Dedifferentiated amniotic fluid mesenchymal stem cell (primary cell): ENCODE data around the gene ZBTB5.
"Not testable (repeated sequence)": the region's sequence is repeated elsewhere in the genome, so short reads cannot be mapped to it uniquely, and the experiment has no call there.

Source experiments
- DNase-seq: peaks from one replicate; pipeline ENCODE4 v3.0.0-alpha.2; 2016; ENCODE audit errors: extremely low spot score

ZBTB5 gene

DNA sequence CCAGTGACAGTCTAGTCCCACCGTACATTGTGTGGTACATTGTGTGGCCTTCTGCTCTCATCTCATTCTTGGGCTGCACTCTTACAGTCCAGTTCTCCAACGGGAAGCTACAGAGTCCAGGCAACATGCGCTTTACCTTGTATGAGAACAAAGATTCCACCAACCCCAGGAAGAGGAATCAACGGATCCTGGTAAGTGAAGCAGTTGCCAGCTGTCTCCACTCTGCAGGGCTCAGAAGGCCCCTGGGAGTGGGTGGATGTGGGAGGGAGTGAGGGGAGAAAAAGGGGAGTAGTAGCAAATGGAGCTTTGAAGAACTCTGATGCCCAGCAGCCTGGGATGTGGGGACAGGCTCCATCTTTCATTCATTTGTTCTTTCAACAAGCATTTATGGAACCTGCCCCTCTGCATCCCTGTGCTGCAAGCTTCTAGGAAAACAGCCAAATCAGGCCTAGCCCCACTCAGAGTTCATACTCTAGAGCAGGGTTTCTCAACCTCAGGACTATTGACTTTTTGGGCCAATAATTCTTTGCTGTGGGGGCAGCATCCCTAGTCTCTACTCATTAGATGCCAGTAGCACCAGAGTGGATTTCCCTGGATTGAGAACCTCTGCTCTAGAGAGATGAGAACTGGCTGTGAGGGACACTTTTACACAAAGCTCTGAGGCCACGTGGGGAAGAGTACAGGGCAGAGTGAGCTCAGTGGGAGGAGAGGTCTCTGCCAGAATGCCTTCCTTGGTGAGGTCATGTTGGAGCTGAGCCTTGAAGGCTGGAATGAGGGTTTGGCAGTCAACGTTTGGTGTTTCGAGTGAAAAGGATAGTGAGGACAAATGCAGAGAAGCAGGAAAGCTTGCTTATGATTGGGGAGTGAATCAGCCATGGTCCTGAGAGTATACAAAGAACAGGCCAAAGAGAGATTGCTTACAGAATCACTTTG lies 21.6 kb upstream of the ZBTB5 start:
- peak; percentile 94 for DNase-seq

DNA sequence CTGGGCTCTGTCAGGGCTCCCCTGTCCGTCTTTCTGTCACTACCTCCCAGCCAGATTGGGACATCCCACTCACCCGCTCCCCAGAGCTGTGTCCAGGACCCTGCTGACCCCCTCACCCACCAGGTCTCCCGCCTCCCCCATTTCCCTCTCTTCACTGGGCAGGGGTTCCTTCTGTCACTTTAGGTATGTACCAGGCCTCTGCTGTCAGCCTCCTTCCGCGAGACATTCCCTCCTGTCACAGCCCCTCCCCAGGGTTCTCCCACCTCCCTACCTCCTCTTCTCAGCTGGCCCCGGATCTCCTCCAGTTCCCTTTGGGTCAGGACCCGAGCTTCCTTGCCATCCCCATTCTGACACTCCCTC lies 21.0 kb upstream of the ZBTB5 start:
- no peak for DNase-seq

DNA sequence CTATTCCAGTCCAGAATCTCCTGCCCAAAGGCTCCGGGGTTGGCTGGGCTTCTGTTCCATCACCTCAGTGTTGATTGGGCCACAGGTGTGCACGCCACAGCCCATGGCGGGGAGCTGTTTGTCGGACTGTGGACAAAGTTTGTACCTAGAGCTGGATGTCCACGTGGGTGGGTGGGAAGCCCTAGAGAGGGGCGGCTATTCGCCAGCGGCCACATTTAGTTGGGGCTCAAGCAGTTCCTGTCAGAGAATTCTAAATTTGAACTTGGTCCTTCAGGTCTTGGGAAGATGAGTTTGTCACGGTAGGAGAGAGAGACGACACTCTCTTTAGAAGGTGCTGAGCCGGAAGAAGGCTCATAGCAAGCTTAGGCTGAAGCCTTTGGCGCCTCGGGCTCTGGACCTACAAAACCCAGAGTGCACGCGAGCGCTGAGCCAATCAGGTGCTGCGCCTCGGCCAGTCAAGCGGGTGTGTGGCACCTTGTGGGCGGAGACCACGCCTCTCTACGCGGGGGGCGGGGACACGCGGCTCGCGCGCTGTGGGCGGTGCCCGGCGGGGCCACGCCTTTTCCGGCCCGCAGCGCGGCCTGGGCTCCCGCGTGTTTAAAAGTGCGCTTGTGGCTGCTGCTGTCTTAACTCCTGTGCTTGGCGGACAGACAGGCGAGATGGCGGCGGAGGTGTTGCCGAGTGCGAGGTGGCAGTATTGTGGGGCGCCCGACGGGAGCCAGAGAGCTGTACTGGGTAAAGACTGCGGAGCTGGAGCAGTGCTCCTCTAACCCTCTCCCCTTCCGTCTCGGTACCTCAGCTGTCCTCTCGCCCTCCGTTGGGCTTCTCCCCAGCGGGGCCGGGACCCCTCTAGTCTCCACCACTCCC lies 20.4 kb upstream of the ZBTB5 start, which contains the start of gene POLR1E:
POLR1E (plus strand) TSS at position 560 of the 867 bp plus-strand sequence; CDS start at position 660, 100 bp downstream.
- DNase-seq, result peak; percentile 86

DNA sequence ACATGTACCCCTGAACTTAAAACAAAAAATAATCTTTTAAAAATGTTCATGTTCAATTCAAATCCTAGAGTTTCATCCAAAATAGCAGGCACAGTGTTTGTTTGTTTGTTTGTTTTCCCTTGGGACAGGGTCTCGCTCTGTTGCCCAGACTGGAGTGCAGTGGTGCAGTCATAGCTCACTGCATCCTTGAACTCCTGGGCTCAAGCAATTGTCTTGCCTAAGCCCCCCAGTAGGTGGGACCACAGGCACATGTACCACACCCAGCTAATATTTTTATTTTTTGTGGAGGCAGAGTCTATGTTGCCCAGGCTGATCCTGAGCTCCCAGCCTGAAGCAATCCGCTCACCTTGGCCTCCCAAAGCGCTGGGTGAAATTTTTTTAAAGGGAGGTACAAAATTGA lies 15.5 kb upstream of the ZBTB5 start:
- DNase-seq, result no peak

- not testable (repeated sequence) for DNase-seq
Measured at GRCh38 chr9:37477987-37478619, 12.9 kb upstream of the ZBTB5 start.

GRCh38 chr9:37477443-37477842 lies 12.2 kb upstream of the ZBTB5 start:
- DNase-seq, result not testable (repeated sequence)

DNA sequence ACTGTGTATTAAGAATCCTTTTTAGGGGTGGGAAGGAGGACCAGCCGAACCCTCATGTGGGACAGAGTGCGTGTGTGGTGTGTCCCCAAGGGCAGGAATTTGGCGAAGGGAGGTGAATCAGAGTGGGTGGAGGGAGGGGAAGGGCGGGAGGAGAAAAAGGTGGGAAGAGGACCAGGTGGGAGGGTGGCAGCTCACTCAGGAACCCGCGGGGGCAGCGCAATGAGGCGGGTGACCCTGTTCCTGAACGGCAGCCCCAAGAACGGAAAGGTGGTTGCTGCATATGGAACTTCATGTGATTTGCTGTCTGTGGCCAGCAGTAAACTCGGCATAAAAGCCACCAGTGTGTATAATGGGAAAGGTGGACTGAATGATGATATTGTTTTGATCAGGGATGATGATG lies 11.7 kb upstream of the ZBTB5 start:
- DNase-seq, result no peak

- DNase-seq, result no peak
Measured at GRCh38 chr9:37474438-37474837, 9.2 kb upstream of the ZBTB5 start.

DNA sequence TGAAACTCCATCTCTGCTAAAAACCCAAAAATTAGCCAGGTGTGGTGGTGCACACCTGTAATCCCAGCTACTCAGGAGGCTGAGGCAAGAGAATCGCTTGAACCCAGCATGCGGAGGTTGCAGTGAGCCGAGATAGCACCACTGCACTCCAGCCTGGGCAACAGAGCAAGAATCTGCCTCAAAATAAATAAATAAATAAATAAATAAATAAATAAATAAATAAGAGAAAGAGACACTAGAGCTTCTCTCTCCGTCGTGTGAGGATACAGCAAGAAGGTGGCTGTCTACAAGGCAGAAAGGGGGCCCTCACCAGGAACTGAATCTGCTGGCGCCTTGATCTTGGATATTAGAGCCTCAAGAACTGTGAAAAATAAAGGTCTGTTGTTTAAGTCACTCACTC lies 8.7 kb upstream of the ZBTB5 start:
- not testable (repeated sequence) for DNase-seq

- DNase-seq, result peak; percentile 90
Measured at GRCh38 chr9:37471942-37472684, 6.9 kb upstream of the ZBTB5 start.

DNA sequence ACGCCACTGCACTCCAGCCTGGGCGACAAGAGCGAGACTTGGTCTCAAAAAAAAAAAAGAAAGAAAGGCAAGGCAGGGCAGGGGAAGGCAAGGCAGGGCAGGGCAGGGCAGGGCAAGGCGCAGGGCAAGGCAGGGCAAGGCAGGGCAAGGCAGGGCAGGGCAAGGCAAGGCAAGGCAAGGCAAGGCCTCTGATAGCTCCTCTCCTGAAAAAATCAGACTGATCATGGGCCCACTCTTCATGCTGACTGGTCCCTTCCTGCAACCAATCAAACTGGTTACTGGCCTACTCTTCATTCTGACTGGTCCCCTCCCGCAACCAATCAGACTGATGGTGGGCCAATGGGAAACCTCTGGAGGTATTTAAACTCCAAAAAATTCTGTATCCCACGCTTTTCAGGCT lies 3.4 kb upstream of the ZBTB5 start:
- DNase-seq, result no peak

DNA sequence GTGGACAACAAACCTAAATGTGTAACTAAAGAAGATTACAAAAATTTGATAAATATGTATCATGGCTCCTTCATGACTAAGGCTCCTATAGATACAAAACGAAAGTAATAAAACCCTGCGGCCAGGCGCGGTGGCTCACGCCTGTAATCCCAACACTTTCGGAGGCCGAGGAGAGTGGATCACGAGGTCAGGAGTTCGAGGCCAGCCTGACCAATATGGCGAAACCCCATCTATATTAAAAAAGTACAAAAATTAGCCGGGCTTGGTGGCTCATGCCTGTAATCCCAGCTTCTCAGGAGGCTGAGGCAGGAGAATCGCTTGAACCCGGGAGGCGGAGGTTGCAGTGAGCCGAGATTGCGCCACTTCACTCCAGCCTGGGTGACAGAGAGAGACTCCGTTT lies 2.3 kb upstream of the ZBTB5 start:
- DNase-seq, result not testable (repeated sequence)

DNA sequence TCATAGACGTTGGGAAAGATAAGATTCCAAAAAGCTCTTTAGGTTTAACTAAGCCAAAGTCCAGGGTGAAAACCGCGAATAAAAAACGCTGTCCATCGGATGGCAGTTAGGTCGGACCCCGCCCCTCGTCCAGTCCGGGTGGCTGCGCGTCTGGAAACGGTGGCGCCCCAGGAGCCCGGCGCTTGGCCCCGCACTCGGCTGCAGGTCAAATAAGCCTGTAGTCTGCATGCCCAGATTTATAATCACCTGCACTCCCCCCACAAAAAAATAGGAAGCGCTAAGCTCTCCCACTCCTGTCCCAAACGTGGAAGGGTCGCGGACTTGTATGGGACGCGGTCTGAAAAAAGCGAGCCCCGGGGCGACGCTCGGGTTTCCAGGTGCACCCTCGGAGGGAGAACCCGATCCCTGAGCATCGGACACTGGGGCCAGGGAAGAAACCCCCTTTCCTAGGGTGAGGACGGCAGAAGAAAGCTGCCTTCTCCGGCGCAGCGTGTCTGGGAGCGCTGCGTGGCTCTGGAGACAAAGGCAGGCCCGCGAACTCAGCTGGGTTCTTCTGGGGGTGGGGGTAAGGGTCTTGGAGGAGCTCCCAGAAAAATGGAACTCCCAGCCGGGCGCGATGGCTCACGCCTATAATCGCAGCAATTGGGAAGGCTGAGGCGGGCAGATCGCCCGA lies 923 bp upstream of the ZBTB5 start:
- DNase-seq, result peak; percentile 72

DNA sequence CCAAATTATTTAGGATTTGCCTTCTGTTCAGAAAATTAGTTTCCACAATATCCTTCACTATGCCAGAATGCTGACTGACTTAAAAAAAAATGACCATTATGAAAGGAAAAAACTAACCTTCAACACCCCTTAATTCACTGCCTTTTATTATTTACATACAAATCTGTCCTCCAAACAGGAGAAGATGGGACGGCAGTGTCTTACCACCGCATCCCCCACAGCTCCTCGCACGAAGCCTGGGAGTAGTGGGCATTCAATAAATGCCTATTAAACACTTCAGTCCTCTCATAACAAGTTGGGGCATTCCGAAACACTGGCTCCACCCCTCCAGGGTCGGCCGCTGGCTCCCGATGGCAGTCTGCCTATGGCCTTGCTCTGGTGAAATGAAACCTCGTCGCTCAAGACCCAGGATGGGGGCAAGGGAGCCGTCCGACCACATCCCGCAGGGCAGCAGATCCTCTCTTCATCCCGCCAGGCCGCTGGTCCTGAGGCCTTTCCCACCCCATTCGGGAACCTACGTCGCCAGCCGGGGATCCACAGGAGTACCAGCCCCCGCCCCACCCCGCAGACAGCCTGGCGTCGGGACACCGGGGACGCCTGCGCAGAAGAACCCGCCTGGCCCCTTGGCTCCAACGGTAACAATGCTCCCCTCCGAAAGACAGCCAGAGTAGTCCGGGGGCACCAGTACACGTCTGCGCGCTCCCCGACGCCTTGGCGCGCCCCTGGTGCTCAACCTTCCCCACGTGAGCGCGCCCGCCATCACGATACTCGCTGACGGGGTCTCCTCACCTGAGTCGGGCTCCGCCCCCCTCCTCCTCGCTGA lies 613 bp downstream of the ZBTB5 start:
- peak; percentile 55 for DNase-seq

DNA sequence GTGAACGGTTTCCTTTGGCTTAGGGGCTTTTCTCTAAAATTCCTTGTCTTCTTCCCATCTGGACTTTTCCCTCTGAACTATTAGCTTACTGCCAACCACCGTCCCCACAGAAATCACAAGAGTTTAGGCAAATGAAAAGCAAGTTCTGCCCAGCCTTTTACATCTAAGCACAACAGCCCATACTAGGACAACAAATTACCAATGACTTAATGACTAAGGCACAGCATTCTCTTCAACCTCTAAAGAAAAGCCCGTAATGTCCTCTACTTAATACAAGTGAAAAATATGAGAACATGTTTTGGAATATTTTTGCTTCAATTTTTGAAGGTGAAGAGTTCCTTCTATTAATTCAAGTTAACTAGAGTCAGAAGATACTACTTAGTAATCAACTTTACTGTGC lies 1.2 kb downstream of the ZBTB5 start:
- no peak for DNase-seq

DNA sequence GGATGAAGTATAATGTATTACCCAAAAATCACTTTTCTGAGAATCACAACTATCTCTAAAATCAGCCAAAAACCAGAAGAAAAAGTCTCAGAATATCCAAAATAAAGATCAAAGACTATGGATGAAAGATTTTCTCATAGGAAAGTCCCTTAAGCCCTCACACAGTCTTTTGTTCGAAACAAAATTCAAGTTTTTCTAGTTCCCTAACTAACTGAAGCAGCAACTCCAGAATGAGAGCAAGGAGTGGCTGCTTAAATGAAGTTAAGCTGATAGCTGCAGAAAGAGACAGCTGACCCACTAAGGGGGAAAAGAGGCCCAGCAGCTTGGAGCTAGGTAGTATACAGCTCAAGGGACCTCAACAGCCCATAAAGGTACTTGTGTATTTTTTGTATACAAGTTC lies 8.4 kb downstream of the ZBTB5 start:
- DNase-seq, result no peak

GRCh38 chr9:37455884-37456647 lies 9.2 kb downstream of the ZBTB5 start:
- no peak for DNase-seq

- no peak for DNase-seq
Measured at GRCh38 chr9:37454238-37454637, 11.0 kb downstream of the ZBTB5 start.

DNA sequence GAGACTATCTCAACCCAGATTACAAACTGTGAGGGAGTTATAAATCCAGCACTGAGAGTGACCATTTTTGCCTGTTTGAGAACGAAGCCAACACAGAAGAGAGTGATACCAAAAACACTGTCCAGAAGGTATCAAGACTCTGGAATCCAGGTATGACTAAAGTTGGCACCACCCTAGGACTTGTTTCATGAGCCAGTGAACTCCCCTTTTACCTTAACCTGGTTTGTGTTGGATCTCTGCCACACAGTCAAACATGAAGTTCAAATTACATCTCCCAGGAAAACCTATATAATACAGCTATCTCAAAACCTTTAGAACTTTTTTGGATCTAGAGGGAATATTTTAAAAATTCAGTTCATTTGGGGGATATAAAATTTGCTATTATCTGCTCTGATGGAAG lies 11.4 kb downstream of the ZBTB5 start:
- no peak for DNase-seq
